Fibroblast of peridontal ligament (primary cell): Measurements from ENCODE around the gene SEMA3F.
A peak's percentile ranks its signal among the peaks of the same experiment; 100 is the strongest.

ENCODE experiments used
- DNase-seq: peaks from one replicate; pipeline ENCODE4 v3.0.0-alpha.2; 2010; ENCODE audit errors: extremely low read depth

SEMA3F gene

DNA sequence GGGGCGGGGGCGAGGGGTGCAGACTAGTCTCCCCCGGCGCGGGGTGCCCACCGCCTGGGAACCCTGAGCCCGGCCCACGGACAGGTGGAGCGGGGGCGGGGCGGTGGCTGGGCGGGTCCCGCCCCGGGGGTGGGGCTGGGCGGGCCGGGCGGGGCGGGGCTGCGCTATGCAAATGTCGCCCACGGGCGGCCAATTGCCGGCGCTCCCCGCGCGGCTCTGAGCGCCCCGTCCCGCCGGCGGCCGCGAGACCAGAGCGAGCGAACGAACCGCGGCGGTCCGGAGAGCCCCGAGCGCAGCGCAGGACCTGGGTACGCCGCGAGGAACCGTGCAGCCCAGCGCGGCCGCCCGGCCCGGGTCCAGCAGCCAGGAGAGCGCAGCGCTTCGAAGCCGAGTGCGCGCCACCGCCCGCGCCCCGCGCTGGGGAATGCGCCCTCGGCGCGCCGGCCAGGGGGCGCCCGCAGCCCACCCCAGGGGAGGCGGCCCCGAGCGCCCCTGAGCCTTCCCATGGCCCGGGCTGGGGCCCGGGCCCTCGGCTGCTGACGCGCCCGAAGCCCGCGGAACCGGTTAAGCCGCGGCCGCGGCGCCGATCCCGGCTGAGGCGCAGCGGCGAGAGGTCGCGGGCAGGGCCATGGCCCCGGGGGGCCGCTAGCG, at the start of gene SEMA3F:
Gene SEMA3F, plus strand, starts transcription at position 485 of the 651 bp plus-strand sequence. CDS start 4,299 bp downstream, outside the sequence.
- DNase-seq = peak; percentile 29

DNA sequence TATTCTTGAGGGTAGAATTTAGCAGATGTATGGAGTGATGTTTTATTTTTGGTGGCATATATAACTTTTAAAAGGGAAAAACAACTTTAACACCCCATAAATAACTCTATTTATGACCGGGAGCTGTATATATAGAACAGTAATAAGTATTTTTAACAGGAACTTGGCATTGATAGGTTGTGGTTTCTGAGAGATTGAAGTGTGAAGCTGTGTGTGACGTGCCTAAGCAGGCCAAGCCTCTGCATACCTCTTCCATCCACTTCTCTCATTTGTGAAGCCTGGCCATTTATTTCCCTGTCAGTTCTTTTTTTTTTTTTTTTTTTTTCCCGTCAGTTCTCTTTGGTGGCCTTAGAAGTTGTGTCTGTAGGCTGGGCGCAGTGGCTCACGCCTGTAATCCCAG, 43.4 kb upstream of the SEMA3F start:
- DNase-seq = no peak

DNA sequence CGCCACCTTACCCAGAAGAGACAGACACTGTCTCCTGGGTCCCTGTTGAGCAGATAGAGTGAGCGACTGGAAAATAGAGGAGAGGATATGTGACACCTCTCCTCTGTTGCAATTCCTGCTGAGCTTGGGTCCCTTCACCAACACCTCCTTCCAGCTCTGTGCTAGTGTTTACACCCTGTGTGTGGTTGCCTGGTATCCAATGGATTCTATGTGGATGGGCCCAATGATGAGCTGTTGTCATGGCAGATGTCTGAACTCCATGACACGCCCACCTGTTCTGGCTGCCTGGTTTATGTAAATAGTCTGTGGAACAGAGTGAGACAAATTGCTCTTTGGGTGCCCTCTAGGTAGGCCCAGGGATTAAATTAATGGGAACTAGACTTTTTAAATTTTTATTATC, 42.7 kb upstream of the SEMA3F start:
- no peak for DNase-seq

- no peak for DNase-seq
These were observed 38.0 kb upstream of the SEMA3F start for GRCh38 chr3:50117120-50117519.

GRCh38 chr3:50118237-50118636, 36.9 kb upstream of the SEMA3F start:
- DNase-seq = no peak

DNA sequence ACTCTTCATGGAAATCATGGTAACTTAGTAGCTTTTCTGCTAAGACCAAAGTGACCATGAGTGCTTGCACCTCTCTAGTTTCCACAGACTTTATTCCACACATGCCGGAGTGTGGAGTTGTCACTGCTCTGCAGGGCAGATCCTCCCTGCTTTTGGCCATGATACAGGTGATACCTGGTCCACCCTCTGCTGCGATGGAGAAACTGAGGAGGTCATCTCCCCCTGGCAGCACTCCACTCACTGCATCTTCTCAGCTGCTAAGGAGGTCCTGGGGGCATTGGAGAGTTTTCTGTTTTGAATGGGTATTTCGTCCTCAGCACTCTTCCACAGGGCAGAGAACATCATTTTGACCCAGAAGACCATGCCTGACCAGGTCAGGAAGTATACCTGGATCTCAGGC, 35.3 kb upstream of the SEMA3F start:
- DNase-seq = no peak

DNA sequence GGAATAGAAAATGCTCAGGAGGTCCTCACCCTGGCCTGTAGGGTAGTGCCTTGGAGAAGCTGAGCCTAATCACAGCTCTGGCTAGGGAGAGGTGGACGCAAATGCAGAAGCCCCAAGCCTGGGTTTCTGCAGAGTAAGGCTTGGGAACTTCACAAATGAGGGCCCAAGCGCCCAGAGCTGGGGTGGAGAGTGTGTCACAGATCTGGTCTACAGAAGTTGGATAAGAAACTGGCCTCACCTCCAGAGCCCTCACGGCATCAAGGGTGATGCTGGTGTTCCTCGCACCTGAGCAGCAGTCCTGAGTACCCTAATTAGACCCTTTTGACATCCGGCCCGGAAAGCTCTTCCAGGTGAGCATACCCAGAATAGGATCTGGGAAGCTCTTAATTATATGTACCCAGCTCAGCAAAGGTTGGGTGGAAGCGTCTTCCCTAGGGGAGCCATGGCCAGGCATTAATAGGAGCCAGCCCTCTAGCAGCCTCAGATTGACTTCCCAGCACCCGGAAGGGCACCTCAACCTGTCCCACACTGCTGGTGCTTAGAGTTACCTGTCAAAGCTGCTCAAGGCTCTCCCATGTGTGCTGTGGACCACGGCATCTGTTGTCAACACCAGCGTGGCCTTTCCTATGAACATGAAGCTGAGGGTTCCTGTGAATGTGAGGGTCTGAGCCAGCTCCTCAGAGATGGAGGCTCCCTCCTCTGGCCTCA, 34.6 kb upstream of the SEMA3F start:
- DNase-seq = no peak

DNA sequence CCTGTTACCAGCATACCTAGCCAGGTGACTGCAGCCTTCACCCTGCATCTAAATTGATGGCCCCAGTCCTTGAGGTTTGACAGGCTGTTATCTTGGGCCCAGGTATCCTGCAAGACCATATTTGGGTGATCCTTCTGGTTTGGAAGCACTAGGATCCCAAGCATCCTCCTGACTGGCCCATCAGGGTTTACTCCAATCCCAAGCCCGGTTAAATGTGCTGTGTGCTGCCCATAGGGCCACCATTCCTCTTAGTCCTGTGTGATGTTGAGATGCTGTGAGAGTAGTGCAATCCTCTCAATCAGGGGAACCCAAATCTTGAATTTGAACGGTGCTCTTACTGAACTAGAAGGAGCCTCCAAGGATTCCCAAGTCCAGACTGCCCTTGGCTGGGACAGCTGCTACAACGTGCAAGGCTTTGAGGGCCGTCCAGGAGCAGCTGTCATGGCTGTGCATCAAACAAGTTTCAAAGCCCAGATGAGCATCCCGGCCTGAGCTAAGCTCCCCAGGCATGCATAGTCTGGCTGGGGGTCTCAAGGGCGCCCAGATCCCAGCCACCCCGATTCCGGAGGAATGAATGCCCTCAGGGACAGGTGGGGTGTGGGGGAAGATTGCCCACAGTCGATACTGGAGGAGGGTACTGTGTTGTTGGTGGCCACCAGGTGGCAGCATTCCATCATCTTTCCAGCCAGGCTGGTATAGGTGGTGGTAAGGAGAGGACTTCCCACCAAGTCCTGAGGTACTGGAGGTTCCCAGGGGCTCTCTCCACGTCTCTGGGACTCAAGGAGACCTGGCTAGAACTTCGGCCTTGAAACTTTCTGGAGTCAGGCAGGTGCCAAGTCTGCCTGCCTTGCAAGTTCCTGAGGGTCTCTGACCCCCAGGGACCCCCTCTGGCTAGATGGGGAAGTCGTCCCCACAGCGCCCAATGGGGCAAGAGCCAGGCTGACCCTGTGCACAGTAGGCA, 33.8 kb upstream of the SEMA3F start:
- peak; percentile 78 for DNase-seq

GRCh38 chr3:50122071-50122470, 33.1 kb upstream of the SEMA3F start:
- DNase-seq = peak; percentile 23

GRCh38 chr3:50122661-50123391, 32.3 kb upstream of the SEMA3F start:
- no peak for DNase-seq

- DNase-seq = no peak
These were observed 31.6 kb upstream of the SEMA3F start for GRCh38 chr3:50123394-50124051.

- no peak for DNase-seq
These were observed 30.9 kb upstream of the SEMA3F start for GRCh38 chr3:50124052-50124799.

GRCh38 chr3:50124800-50125178, 30.3 kb upstream of the SEMA3F start:
- no peak for DNase-seq

- no peak for DNase-seq
These were observed 29.4 kb upstream of the SEMA3F start for GRCh38 chr3:50125541-50126286.

DNA sequence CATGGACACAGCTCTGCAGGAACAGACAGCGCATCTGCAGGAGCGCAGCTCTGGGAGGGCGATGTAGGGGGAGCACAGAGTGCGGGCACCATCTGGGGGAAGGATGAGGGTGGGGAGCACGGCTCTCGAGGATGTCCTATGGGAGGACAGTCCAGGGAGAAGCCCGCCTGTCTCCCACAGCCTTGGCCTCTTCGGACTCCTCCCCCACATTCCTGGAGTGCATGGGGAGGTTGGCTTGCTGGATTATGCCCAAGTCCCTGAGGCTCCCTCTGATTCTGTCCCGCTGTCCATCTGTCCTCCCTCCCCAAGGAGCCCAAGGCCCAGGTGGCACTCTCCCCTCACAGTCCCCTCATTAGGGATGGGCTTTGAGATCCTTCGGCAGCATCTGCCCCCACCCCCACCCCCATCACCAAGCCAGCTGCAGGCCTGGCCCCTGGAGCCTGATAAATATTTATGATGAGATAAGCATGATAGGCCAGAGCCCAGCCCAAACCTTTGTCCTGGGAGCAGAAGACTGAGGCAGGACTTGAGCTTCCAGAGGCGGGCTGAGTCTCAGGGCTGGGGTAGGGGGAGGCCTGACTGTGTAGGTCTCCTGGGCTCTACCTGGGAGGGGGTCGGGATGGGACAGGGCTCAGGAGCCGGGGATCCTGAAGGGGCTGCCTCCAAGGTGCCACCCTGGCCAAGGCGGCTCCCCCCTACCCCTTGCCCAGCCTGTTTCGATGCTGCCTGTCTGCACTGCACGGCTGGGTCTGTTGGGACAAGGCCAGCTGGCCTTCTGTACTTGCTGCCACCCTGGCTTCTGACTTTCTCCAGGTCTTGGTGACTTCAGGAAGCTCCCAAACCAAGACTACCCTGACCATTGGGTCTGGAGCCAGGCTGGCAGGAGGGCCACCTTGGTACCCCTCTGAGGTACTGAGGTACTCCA, 28.6 kb upstream of the SEMA3F start:
- DNase-seq = peak; percentile 12

DNA sequence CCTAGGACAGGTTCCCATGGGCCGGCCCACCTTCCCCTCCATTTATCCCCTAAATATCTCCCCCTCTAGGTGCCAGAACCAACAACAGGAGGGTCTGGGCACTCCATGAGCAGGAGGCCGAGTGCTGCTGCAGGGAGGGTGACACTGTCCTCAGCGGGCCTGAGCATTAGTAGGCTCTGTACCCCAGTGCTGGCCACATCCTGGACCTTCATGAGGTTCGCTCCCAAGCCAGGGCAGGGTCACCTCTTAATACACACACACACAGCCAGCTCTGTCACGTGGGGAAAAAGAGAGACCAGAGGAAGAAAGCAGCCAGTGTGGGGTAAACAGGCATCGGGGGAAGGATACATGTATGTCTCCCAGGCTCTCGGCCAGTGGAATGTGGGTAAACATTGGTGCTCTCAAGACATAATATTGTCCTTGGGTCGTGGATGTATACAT, 27.9 kb upstream of the SEMA3F start:
- DNase-seq = no peak

DNA sequence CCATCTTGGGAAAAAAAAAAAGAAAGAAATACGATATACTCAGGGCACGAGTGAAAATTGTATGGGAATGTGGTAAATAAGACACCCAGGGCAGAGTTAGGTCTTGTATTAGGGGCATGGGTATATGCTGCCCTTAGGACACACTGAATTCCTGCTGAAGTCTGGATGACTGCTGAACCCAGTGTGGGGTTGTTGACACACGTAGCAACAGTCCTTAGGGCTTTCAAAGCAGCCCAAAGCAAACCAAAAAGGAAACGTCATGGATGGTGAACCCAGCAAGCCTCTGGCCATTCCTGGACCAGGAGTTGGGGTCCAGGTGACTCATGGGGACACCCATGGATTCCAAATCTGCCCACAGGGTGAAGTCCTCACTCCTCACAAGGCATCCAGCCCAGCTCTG, 27.1 kb upstream of the SEMA3F start:
- DNase-seq = peak; percentile 17

DNA sequence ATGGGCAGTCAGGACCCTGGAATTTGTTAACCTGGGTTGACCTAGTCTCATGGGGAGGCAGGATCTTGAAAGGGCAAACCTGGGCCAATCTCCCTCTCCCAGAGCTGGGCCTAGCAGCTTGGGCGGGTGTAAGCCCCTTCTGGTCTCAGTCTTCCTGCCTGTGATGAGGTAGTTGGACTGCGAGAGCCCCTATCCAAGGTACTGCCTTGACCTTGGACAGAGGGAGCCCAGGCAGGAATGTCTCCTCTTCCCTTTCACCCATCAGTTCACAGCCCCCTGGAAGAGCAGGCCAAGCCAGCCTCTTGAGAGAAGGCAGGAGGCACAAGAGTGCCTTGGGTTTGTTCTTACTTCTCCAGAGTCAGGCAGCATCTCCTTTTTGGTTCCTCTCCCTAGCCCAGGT, 24.7 kb upstream of the SEMA3F start:
- DNase-seq = no peak
